CD14-positive monocyte (primary cell): ENCODE measurements around the gene LDLRAD4. TPM values are rescaled to one million over a fixed set of nuclear protein-coding genes. Genes with fewer than 3 reads are reported as not detected.

Experiments
- DNase-seq, 3 donors: peaks; one replicate each; pipeline ENCODE4 v3.0.0-alpha.2; 2011 to 2022
- H2AFZ ChIP-seq: 2 replicates; pipeline ENCODE4 v1.6.0; 2012; ENCODE audit warnings: mild to moderate bottlenecking, low read depth, low read length, inconsistent platforms; ENCODE audit not compliant: insufficient read depth, poor library complexity, severe bottlenecking
- H3K27ac ChIP-seq, 2 donors: 1 replicate in 1 of 2; 2 replicates in 1 of 2; pipeline ENCODE4 v1.5.1; 2012 to 2013; ENCODE audit warnings: low read length in 2 of 2, control low read depth in 1 of 2, inconsistent platforms in 1 of 2, low read depth in 1 of 2, mild to moderate bottlenecking in 1 of 2
- H3K27me3 ChIP-seq, 2 donors: one replicate each; pipeline versions ENCODE4 v1.6.0 to v1.6.1; 2011 to 2013; ENCODE audit warnings: low read length in 2 of 2; ENCODE audit not compliant: control insufficient read depth in 2 of 2, insufficient read depth in 2 of 2
- H3K36me3 ChIP-seq, 2 donors: replicated peaks in 1 of 2; 1 replicate in 1 of 2; 2 replicates in 1 of 2; pipeline versions ENCODE4 v1.5.1 to v1.6.1; 2012 to 2013; ENCODE audit warnings: low read length in 2 of 2, control low read depth in 1 of 2, inconsistent platforms in 1 of 2, mild to moderate bottlenecking in 1 of 2; ENCODE audit not compliant: insufficient read depth in 2 of 2, control insufficient read depth in 1 of 2
- H3K4me1 ChIP-seq, 2 donors: 1 replicate in 1 of 2; 2 replicates in 1 of 2; pipeline versions ENCODE4 v1.5.1 to v1.6.1; 2012 to 2013; ENCODE audit warnings: low read length in 2 of 2, control low read depth in 1 of 2, inconsistent platforms in 1 of 2, mild to moderate bottlenecking in 1 of 2, moderate library complexity in 1 of 2; ENCODE audit not compliant: insufficient read depth in 2 of 2, control insufficient read depth in 1 of 2
- H3K4me2 ChIP-seq: replicated peaks from 2 replicates; pipeline ENCODE3; 2012; ENCODE audit warnings: low read length, moderate library complexity, mild to moderate bottlenecking; ENCODE audit not compliant: poor library complexity, severe bottlenecking; ENCODE audit errors: extremely low read depth
- H3K4me3 ChIP-seq, 3 experiments: fragments of 200-600 bp in 1 of 3; sonication (generic) in 1 of 3; replicated peaks in 1 of 3; 1 replicate in 2 of 3; 2 replicates in 1 of 3; pipeline ENCODE4 v1.5.1; 2011 to 2013; ENCODE audit warnings: low read length in 3 of 3, mild to moderate bottlenecking in 3 of 3, control low read depth in 2 of 3, low read depth in 2 of 3, inconsistent platforms in 1 of 3, moderate library complexity in 1 of 3
- H3K79me2 ChIP-seq: 2 replicates; pipeline ENCODE4 v1.6.0; 2012; ENCODE audit warnings: mild to moderate bottlenecking, control low read depth, inconsistent platforms, low read length, moderate library complexity; ENCODE audit not compliant: insufficient read depth
- H3K9ac ChIP-seq: 2 replicates; pipeline ENCODE4 v1.6.0; 2017; ENCODE audit warnings: low read length, mild to moderate bottlenecking; ENCODE audit not compliant: insufficient read depth, poor library complexity, severe bottlenecking
- H3K9me3 ChIP-seq, 2 donors: replicated peaks in 1 of 2; 1 replicate in 1 of 2; 2 replicates in 1 of 2; pipeline versions ENCODE4 v1.5.1 to v1.6.1; 2012 to 2013; ENCODE audit warnings: low read length in 2 of 2, control low read depth in 1 of 2; ENCODE audit not compliant: control insufficient read depth in 1 of 2, insufficient read depth in 1 of 2
- H4K20me1 ChIP-seq: 2 replicates; pipeline ENCODE4 v1.6.0; 2012; ENCODE audit warnings: mild to moderate bottlenecking, low read length, control low read depth, moderate library complexity; ENCODE audit not compliant: insufficient read depth
- H3K27ac Mint-ChIP-seq, 7 donors: one replicate each; pipeline ENCODE4 v1.8.0; 2020; ENCODE audit warnings: mild to moderate bottlenecking in 7 of 7, mixed read lengths in 7 of 7, moderate library complexity in 6 of 7, inconsistent platforms in 2 of 7
- H3K27me3 Mint-ChIP-seq, 3 donors: one replicate each; pipeline ENCODE4 v1.8.0; 2021 to 2022; ENCODE audit warnings: low read depth in 3 of 3, mild to moderate bottlenecking in 3 of 3, mixed read lengths in 3 of 3, moderate library complexity in 3 of 3, inconsistent platforms in 1 of 3
- H3K36me3 Mint-ChIP-seq, 2 donors: one replicate each; pipeline ENCODE4 v1.8.0; 2020; ENCODE audit warnings: mixed read lengths in 2 of 2, inconsistent platforms in 1 of 2, mild to moderate bottlenecking in 1 of 2
- H3K4me1 Mint-ChIP-seq: one replicate; pipeline ENCODE4 v1.8.0; 2020; ENCODE audit warnings: mild to moderate bottlenecking, mixed read lengths
- H3K4me3 Mint-ChIP-seq, 2 donors: one replicate each; pipeline ENCODE4 v1.8.0; 2020; ENCODE audit warnings: mild to moderate bottlenecking in 2 of 2, mixed read lengths in 2 of 2, moderate library complexity in 1 of 2
- H3K9me3 Mint-ChIP-seq, 7 donors: one replicate each; pipeline ENCODE4 v1.8.0; 2020 to 2022; ENCODE audit warnings: mixed read lengths in 7 of 7, mild to moderate bottlenecking in 6 of 7, moderate library complexity in 6 of 7, inconsistent platforms in 2 of 7
- CTCF ChIP-seq: fragments of 200-600 bp; IDR thresholded peaks from one replicate; pipeline ENCODE4 v1.8.0; 2022; ENCODE audit warnings: antibody characterized with exemption, mild to moderate bottlenecking
- WGBS: methylation state at CpG from one replicate; pipeline ENCODE4 v1.1.5; 2013; ENCODE audit warnings: missing lambda C conversion rate; ENCODE audit not compliant: insufficient coverage; 5-methylcytosine and 5-hydroxymethylcytosine counted together
- intact Hi-C, 2 donors: fragments of 100-400 bp; cut with micrococcal nuclease; formaldehyde crosslinking; loops; one replicate each; pipeline versions ENCODE4 v1.15.0 to v1.15.1; 2023
- polyA plus RNA-seq, 3 donors: library from polyadenylated mRNA; depleted of rRNA in 1 of 3; unstranded in 2 of 3; stranded (reverse) in 1 of 3; fragments of 300-500 nt in 2 of 3; fragments of >200 nt in 1 of 3; fragmentation: Illumina TruSeq in 2 of 3; gene quantifications; 1 replicate in 2 of 3; 2 replicates in 1 of 3; pipeline ENCODE4 v1.2.3, GENCODE V29; 2012 to 2021

The LDLRAD4 gene
- polyA plus RNA-seq, 3 donors, result 13.5 to 15.4 (median 13.8) TPM

- Mint-ChIP-seq H3K36me3 (peaks cover 17 to 20% of the 10 kb centered on the region in 2 donors), H3K27me3 (peaks cover 0 to 2% (median 2%) of the 10 kb centered on the region in 3 donors), H3K4me1 (peaks cover 16% of the 10 kb centered on the region), H3K9me3 (peaks cover 0 to 2% (median 0%) of the 10 kb centered on the region in 7 donors), H3K4me3 (no peak overlapping the region), H3K27ac (no peak overlapping the region)
- intact Hi-C loops, result no loop called here
- H3K79me2 ChIP-seq, result no peaks in the 10 kb centered on the region
- no peak overlapping the region for H3K4me3 ChIP-seq
- H3K36me3 ChIP-seq, result peaks cover 4 to 6% of the 10 kb centered on the region in 2 donors
- no peak overlapping the region for H3K9ac ChIP-seq
- H3K4me1 ChIP-seq, result peaks cover 0 to 8% of the 10 kb centered on the region in 2 donors
- TF ChIP-seq CTCF, result peak; percentile 15
- H3K27me3 ChIP-seq, result no peaks in the 10 kb centered on the region
- no peak overlapping the region for H2AFZ ChIP-seq
- 0% methylated on average over 1 of the region's 7 CpGs for WGBS
- H4K20me1 ChIP-seq, result peaks cover 57% of the 10 kb centered on the region
- DNase-seq, result peak in 1 of 3 donors; percentile 19
- no peak overlapping the region for H3K27ac ChIP-seq
- H3K4me2 ChIP-seq, result no peak overlapping the region
- H3K9me3 ChIP-seq, result no peaks in the 10 kb centered on the region
These were observed 312.4 kb downstream of the LDLRAD4 start for GRCh38 chr18:13530879-13531387.

- 98% methylated on average over 11 of the region's 17 CpGs for WGBS
- H3K4me1 Mint-ChIP-seq, result peaks cover 19% of the 10 kb centered on the region
These were observed 313.2 kb downstream of the LDLRAD4 start for GRCh38 chr18:13531681-13532325.

More at GRCh38 chr18:13531681-13532325, 313.2 kb downstream of the LDLRAD4 start:
- Mint-ChIP-seq H3K36me3 (peaks cover 17 to 19% of the 10 kb centered on the region in 2 donors), H3K9me3 (peaks cover 0 to 2% (median 0%) of the 10 kb centered on the region in 7 donors), H3K27me3 (peaks cover 0 to 2% (median 2%) of the 10 kb centered on the region in 3 donors), H3K4me3 (no peak overlapping the region), H3K27ac (peak overlapping the region in 1 of 7 donors; percentile 52)
- Histone ChIP-seq H3K4me3 (no peak overlapping the region), H3K79me2 (no peaks in the 10 kb centered on the region), H3K36me3 (peaks cover 2 to 6% of the 10 kb centered on the region in 2 donors), H2AFZ (no peak overlapping the region), H3K4me1 (peaks cover 0 to 8% of the 10 kb centered on the region in 2 donors), H3K9ac (no peak overlapping the region), H3K9me3 (no peaks in the 10 kb centered on the region), H3K4me2 (no peak overlapping the region), H3K27ac (no peak overlapping the region), H4K20me1 (peaks cover 60% of the 10 kb centered on the region), H3K27me3 (no peaks in the 10 kb centered on the region)
- DNase-seq, result no peak
- intact Hi-C loops, result no loop called here
- no peak for TF ChIP-seq CTCF
